Endothelial cell of coronary artery (primary cell): ENCODE measurements around the gene RANBP2. TPM values are rescaled to one million over a fixed set of nuclear protein-coding genes. Genes with fewer than 3 reads are reported as not detected.

ENCODE experiments used
- total RNA-seq: library from RNA; depleted of rRNA; stranded (reverse); fragments of >200 nt; gene quantifications from 2 replicates; pipeline ENCODE4 v1.2.3, GENCODE V29; 2014

Gene RANBP2
- 74.9 and 83.9 TPM in 2 replicates for total RNA-seq

GRCh38 chr2:108719149-108720044 is at the start of gene RANBP2:
RANBP2 (plus strand) TSS chr2:108719482; CDS start chr2:108719607, 125 bp downstream.

DNA sequence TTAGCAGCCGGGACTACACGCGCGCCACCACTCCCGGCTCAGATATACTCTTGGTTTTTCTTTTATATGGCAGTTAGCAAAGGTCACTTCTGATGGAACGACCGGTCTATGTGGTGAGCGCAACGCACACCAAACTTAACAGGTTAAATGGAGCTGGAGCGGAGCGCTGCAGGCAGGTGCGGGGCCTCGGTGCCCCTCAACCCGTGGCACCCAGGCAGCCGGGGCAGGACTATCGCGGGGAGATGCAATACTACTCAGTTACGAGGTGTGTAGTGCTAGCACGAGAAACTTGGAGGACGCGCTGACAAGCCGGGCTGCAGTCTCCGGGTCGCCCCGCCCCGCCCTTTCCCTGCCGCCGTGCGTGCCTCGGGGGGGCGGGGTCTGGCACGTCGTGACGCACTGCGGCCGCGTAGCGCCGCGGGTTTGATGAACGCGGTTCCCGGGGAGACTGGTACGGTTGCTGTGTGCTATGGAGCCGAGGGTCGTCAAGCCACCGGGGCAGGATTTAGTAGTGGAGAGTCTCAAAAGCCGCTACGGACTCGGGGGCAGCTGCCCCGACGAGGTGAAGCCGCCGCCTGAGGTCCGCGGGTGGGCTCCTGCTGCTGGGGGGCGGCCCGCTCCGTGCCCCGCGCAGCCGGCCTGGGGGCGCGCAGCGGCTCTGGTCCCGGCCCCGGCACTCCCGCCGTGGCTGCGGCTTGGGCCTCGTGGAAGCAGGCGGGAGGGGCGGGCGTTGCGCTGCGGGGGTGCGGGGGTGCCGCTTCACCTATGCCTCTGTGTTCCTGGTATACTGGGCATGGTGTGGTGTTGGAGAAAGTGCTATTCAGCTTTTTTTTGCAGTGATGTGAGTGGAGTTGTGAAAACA is 67.3 kb downstream of the RANBP2 start, which contains the start of gene CCDC138:
CCDC138 (plus strand) TSS at position 418 of the 862 bp plus-strand sequence; CDS start at position 470, 52 bp downstream.

Other genes with a start within 250 kb of the RANBP2 start
- gene LIMS1, start 185.0 kb upstream of the RANBP2 start, total RNA-seq: 136 and 201 TPM in 2 replicates
- 5.8 and 7.2 TPM in 2 replicates for gene CCDC138, start 67.3 kb downstream of the RANBP2 start, total RNA-seq